GM20000 (cell line): ENCODE data around the gene CCNJ.

Experiments
- DNase-seq: peaks from one replicate; pipeline ENCODE4 v3.0.0; 2012; ENCODE audit warnings: low spot score
- CTCF ChIP-seq: IDR thresholded peaks from 2 replicates; pipeline ENCODE4 v1.5.1; 2012; ENCODE audit warnings: mild to moderate bottlenecking, control low read depth; ENCODE audit errors: extremely low read depth, missing control alignments

Gene CCNJ

GRCh38 chr10:96107623-96108038, 64.2 kb downstream of the CCNJ start:
- no peak for TF ChIP-seq CTCF
- DNase-seq = no peak
